Measurements from ENCODE around the gene E2F4.
A peak's percentile ranks its signal among the peaks of the same experiment; 100 is the strongest.

The E2F4 gene

DNA sequence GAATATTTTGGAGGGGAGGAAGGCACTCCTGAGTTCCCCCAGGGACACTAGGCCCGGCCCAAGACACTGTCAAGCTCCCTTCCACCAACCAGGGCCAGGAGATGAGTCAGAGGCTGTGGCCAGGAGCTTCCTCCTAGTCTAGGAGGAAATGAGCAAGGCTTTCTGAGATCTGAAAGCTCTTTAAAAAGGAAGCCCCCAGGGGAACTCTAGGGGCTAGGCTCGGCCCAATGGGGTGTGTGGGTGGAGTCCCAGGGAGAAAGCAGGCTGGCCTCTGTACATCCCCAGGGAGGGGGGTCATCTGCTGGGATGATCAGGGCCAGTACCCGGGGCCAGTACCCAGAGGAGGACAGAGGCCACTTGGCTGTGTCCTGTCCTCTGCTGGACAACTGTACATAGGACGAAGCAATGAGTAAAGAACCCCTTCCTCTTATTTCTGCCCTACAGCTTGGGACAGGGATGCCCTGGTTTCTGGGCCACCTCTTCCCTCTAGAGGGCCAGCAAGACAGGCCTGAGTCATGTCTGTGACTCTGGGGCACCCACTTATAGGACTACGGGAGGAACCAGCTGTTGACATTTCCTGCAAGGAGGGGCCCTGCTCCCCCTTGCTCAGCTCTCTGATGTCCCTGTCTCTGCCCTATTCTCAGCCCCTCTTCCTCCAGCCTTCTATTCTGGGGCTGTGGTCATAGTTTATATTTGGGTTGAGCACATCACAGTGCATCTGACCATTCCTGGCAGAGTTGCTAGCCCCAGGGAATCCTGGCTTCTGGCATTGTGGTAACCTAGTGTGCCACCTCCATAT is 52.6 kb downstream of the E2F4 start:
- peak overlapping the region; percentile 92 for H3K4me3 ChIP-seq (ENCODE audit: low read length)
- peak; percentile 85 for DNase-seq (ENCODE audit: low read depth)
- H3K9me3 ChIP-seq (ENCODE audit: control insufficient read depth, low read length), result no peaks in the 10 kb centered on the region
- H3K4me1 ChIP-seq (ENCODE audit: control insufficient read depth, insufficient read depth, low read length), result peaks cover 73% of the 10 kb centered on the region
- H3K27me3 ChIP-seq (replicated peaks; ENCODE audit: control insufficient read depth, insufficient read depth, low read length), result no peaks in the 10 kb centered on the region
- H3K9ac ChIP-seq (ENCODE audit: low read length), result peak overlapping the region; percentile 90
- peaks cover under 1% of the 10 kb centered on the region for H3K36me3 ChIP-seq (ENCODE audit: control insufficient read depth, insufficient read depth, low read length, severe bottlenecking)

DNA sequence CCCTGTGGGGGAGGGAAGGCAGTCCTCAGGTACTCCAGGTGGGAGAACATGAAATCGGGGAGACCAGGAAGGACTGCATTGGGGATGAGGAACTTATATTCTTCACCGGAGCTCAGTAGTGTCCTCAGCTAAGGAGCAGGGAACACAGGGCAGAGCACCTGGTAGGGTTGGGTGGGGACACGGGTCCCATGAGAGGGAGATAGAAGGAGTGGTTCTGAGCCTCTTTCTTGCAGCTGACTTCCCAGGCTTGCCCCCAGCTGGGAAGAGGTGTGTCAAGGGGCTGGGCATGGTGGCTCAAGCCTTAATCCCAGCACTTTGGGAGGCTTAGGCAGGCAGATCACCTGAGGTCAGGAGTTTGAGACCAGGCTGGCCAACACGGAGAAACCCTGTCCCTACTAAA is 53.2 kb downstream of the E2F4 start:
- no peaks in the 10 kb centered on the region for H3K36me3 ChIP-seq (ENCODE audit: control insufficient read depth, insufficient read depth, low read length, severe bottlenecking)
- H3K9ac ChIP-seq (ENCODE audit: low read length), result peak overlapping the region; percentile 90
- DNase-seq (ENCODE audit: low read depth), result no peak
- H3K4me3 ChIP-seq (ENCODE audit: low read length), result peak overlapping the region; percentile 92
- H3K9me3 ChIP-seq (ENCODE audit: control insufficient read depth, low read length), result no peaks in the 10 kb centered on the region
- H3K27me3 ChIP-seq (replicated peaks; ENCODE audit: control insufficient read depth, insufficient read depth, low read length), result no peaks in the 10 kb centered on the region
- H3K4me1 ChIP-seq (ENCODE audit: control insufficient read depth, insufficient read depth, low read length), result peaks cover 73% of the 10 kb centered on the region

DNA sequence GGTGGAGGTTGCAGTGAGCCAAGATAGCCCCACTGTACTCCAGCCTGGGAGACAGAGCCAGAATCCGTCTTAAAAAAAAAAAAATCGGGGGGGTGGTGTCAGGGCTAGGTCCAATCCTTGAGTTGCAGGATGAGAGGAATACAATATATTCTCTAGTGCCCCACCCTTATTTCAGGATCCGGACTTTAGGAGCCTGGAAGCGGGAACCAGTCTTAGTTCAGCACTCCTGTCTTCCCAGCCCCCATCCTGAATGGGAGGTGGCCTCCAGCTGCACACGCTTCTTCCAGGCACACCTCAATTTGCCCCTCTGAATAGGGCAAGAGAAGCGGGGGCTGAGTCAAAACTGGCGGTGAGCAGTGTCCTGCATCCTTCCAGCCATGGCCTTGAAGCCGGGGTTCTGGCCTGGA is 53.7 kb downstream of the E2F4 start:
- H3K36me3 ChIP-seq (ENCODE audit: control insufficient read depth, insufficient read depth, low read length, severe bottlenecking), result no peaks in the 10 kb centered on the region
- H3K4me1 ChIP-seq (ENCODE audit: control insufficient read depth, insufficient read depth, low read length), result peaks cover 68% of the 10 kb centered on the region
- H3K9ac ChIP-seq (ENCODE audit: low read length), result peak overlapping the region; percentile 90

GRCh38 chr16:67246081-67246755 is 54.3 kb downstream of the E2F4 start:
- no peaks in the 10 kb centered on the region for H3K27me3 ChIP-seq (replicated peaks; ENCODE audit: control insufficient read depth, insufficient read depth, low read length)
- peak overlapping the region; percentile 92 for H3K4me3 ChIP-seq (ENCODE audit: low read length)

More for the DNA sequence above, 53.7 kb downstream of the E2F4 start:
- Histone ChIP-seq H3K27me3 (replicated peaks; ENCODE audit: control insufficient read depth, insufficient read depth, low read length) (no peaks in the 10 kb centered on the region), H3K9me3 (ENCODE audit: control insufficient read depth, low read length) (no peaks in the 10 kb centered on the region), H3K4me3 (ENCODE audit: low read length) (peak overlapping the region; percentile 92)
- no peak for DNase-seq (ENCODE audit: low read depth)

GRCh38 chr16:67246756-67247191 is 54.8 kb downstream of the E2F4 start:
- no peaks in the 10 kb centered on the region for H3K9me3 ChIP-seq (ENCODE audit: control insufficient read depth, low read length)
- H3K36me3 ChIP-seq (ENCODE audit: control insufficient read depth, insufficient read depth, low read length, severe bottlenecking), result no peaks in the 10 kb centered on the region
- no peak for DNase-seq (ENCODE audit: low read depth)
- peak overlapping the region; percentile 92 for H3K4me3 ChIP-seq (ENCODE audit: low read length)
- peaks cover 59% of the 10 kb centered on the region for H3K4me1 ChIP-seq (ENCODE audit: control insufficient read depth, insufficient read depth, low read length)
- no peaks in the 10 kb centered on the region for H3K27me3 ChIP-seq (replicated peaks; ENCODE audit: control insufficient read depth, insufficient read depth, low read length)
- H3K9ac ChIP-seq (ENCODE audit: low read length), result peak overlapping the region; percentile 90

More at GRCh38 chr16:67246081-67246755, 54.3 kb downstream of the E2F4 start:
- H3K4me1 ChIP-seq (ENCODE audit: control insufficient read depth, insufficient read depth, low read length), result peaks cover 64% of the 10 kb centered on the region
- no peaks in the 10 kb centered on the region for H3K36me3 ChIP-seq (ENCODE audit: control insufficient read depth, insufficient read depth, low read length, severe bottlenecking)
- peak; percentile 93 for DNase-seq (ENCODE audit: low read depth)
- peak overlapping the region; percentile 90 for H3K9ac ChIP-seq (ENCODE audit: low read length)
- no peaks in the 10 kb centered on the region for H3K9me3 ChIP-seq (ENCODE audit: control insufficient read depth, low read length)

DNA sequence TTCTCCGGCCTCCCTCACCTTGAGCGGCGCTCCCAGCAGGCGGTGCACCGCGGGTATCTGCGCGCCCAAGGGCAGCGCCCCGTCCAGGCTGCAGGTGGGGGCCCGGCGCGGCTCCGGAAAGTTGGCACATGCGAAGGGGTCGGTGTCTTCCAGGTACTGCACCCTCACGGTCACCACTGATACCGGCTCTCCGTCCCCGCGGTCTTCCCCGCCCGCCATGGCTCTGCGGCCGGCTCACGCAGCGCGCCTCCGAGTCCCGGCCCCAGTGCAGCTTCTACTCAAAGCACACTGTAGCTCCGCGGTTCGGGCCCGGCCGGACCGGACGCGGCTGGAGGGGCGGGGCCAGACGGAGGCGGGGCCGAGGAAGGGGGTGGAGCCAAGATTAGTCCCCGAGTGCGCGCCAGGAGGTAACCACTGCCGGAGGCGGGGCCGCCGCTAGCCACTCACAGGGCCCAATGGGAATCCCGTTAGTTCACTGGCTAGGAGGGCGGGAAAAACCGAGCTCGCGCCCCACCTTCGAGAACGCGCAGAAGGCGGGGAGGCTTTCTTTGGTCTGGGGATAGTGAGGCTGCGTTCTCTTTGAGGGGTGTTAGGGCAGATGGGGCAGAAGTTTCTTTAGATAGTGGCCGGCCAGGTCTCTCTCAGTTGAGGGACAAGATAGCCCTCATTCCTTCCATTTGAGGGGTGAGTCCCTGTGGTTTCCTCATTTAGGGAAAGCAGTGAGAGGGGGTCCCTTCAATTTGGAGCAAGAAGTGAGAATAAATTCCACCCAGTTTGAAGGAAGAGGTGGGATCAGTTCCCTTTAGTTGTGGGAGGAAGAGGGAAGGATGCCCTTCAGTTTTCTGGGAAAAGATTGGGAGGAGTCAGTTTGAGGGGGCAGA is 55.5 kb downstream of the E2F4 start, which contains the start of gene FHOD1:
Gene FHOD1 (minus strand): TSS at position 290 of the 881 bp plus-strand sequence. CDS start 71 bp downstream, at position 219.
- Histone ChIP-seq H3K4me3 (ENCODE audit: low read length) (peak within 1 kb of the TSS; percentile 92), H3K9ac (ENCODE audit: low read length) (peak within 1 kb of the TSS; percentile 90), H3K4me1 (ENCODE audit: control insufficient read depth, insufficient read depth, low read length) (peaks cover 53% of the 10 kb centered on the region), H3K36me3 (ENCODE audit: control insufficient read depth, insufficient read depth, low read length, severe bottlenecking) (no peaks in the 10 kb centered on the region), H3K27me3 (replicated peaks; ENCODE audit: control insufficient read depth, insufficient read depth, low read length) (no peaks in the 10 kb centered on the region), H3K9me3 (ENCODE audit: control insufficient read depth, low read length) (no peaks in the 10 kb centered on the region)
- DNase-seq (ENCODE audit: low read depth), result peak; percentile 99

DNA sequence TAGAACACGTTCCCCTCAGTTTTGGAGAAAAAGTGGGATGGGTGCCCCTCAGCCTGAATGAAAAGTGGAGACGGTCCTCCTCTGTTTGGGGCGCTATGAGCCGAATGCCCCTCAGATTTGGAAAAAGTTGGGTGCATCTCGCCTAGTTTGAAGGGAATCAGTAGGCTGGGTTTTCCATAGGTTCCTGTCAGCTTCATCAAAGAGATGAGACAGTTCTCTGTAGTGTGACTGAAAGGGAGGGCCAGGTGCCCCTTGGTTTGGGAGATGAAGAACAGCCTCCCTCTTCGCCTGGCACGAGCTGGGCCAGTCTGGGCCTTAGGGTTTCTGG is 56.1 kb downstream of the E2F4 start:
- H3K9me3 ChIP-seq (ENCODE audit: control insufficient read depth, low read length), result no peaks in the 10 kb centered on the region
- peaks cover 53% of the 10 kb centered on the region for H3K4me1 ChIP-seq (ENCODE audit: control insufficient read depth, insufficient read depth, low read length)
- peak overlapping the region; percentile 92 for H3K4me3 ChIP-seq (ENCODE audit: low read length)
- DNase-seq (ENCODE audit: low read depth), result no peak
- H3K27me3 ChIP-seq (replicated peaks; ENCODE audit: control insufficient read depth, insufficient read depth, low read length), result no peaks in the 10 kb centered on the region
- peak overlapping the region; percentile 83 for H3K9ac ChIP-seq (ENCODE audit: low read length)
- H3K36me3 ChIP-seq (ENCODE audit: control insufficient read depth, insufficient read depth, low read length, severe bottlenecking), result no peaks in the 10 kb centered on the region
